Left lung (tissue), 10 donors: ENCODE results near the gene GIPC2. TPM values are rescaled to one million over a fixed set of nuclear protein-coding genes. Genes with fewer than 3 reads are reported as not detected.

Experiments used
- ATAC-seq: fragments of 200-7000 bp; cut with Tn5 transposase; one replicate; pipeline ENCODE4 v1.9.1; 2020; ENCODE audit warnings: moderate library complexity
- DNase-seq, 4 donors: peaks; one replicate each; pipeline ENCODE4 v3.0.0-alpha.2; 2013 to 2020
- H3K27ac ChIP-seq, 2 donors: fragments of 200-600 bp; sonication (generic) in 1 of 2; one replicate each; pipeline versions ENCODE4 v1.5.0 to v1.8.0; 2020 to 2021
- H3K27me3 ChIP-seq, 2 donors: fragments of 200-600 bp; sonication (generic) in 1 of 2; one replicate each; pipeline versions ENCODE4 v1.5.0 to v1.8.0; 2020 to 2021
- H3K36me3 ChIP-seq, 2 donors: fragments of 200-600 bp; sonication (generic) in 1 of 2; one replicate each; pipeline versions ENCODE4 v1.5.0 to v1.8.0; 2020 to 2021
- H3K4me1 ChIP-seq, 2 donors: fragments of 200-600 bp; one replicate each; pipeline ENCODE4 v1.8.0; 2021
- H3K4me3 ChIP-seq, 2 donors: fragments of 200-600 bp; sonication (generic) in 1 of 2; one replicate each; pipeline versions ENCODE4 v1.5.0 to v1.8.0; 2020 to 2021; ENCODE audit warnings: mild to moderate bottlenecking in 1 of 2
- H3K9me3 ChIP-seq, 2 donors: fragments of 200-600 bp; sonication (generic) in 1 of 2; one replicate each; pipeline versions ENCODE4 v1.5.0 to v1.8.0; 2020 to 2021
- CTCF ChIP-seq, 2 donors: fragments of 200-600 bp; sonication (generic) in 1 of 2; IDR thresholded peaks; one replicate each; pipeline versions ENCODE4 v1.5.0 to v1.8.0; 2021; ENCODE audit warnings: antibody characterized with exemption in 2 of 2
- intact Hi-C, 2 donors: fragments of 100-400 bp; cut with DNase I; formaldehyde crosslinking; loops; one replicate each; pipeline versions ENCODE4 v1.11.2 to v1.14.2; 2022
- polyA plus RNA-seq, 6 donors: library from polyadenylated mRNA; unstranded; fragments of 120-200 nt; gene quantifications; one replicate each; pipeline ENCODE4 v1.2.1, GENCODE V29; 2013; ENCODE audit not compliant: insufficient read length in 6 of 6
- total RNA-seq, 2 donors: library from RNA; stranded (reverse); fragmentation: NEBNext Ultra II Directional; extraction: Animal tissue kit (Norgen Biotek cat#: 25700); gene quantifications; one replicate each; pipeline ENCODE4 v1.2.1, GENCODE V29; 2021
- donor health status: DM: no; HTN: yes; CAD: no.
- donor health status: DM: no; HTN: no; CAD: no.

GIPC2 gene
- total and polyA plus RNA-seq, 8 donors = 0.46 to 2.2 (median 0.83) TPM

GRCh38 chr1:78035121-78035520, 10.6 kb upstream of the GIPC2 start:
- ATAC-seq (no peak), DNase-seq (no peak)
- no peak for TF ChIP-seq CTCF (IDR thresholded peaks at IDR 0.05)
- H3K27me3 ChIP-seq = no peaks in the 10 kb centered on the region
- H3K4me1 ChIP-seq = no peaks in the 10 kb centered on the region
- H3K36me3 ChIP-seq = no peaks in the 10 kb centered on the region
- H3K4me3 ChIP-seq = no peak overlapping the region
- H3K9me3 ChIP-seq = no peaks in the 10 kb centered on the region
- no peak overlapping the region for H3K27ac ChIP-seq
- intact Hi-C loops = no loop called here

- TF ChIP-seq CTCF (IDR thresholded peaks at IDR 0.05) = no peak
- ATAC-seq (no peak), DNase-seq (no peak)
- H3K9me3 ChIP-seq = no peaks in the 10 kb centered on the region
- no peak overlapping the region for H3K4me3 ChIP-seq
- H3K27ac ChIP-seq = no peak overlapping the region
- intact Hi-C loops = no loop called here
- H3K4me1 ChIP-seq = no peaks in the 10 kb centered on the region
- no peaks in the 10 kb centered on the region for H3K27me3 ChIP-seq
- H3K36me3 ChIP-seq = no peaks in the 10 kb centered on the region
These were observed 9.3 kb upstream of the GIPC2 start for GRCh38 chr1:78036450-78036849.

GRCh38 chr1:78038071-78038470, 7.7 kb upstream of the GIPC2 start:
- Histone ChIP-seq H3K27ac (peak overlapping the region; percentile 8 to 58), H3K27me3 (no peaks in the 10 kb centered on the region), H3K4me1 (no peaks in the 10 kb centered on the region), H3K4me3 (no peak overlapping the region), H3K9me3 (no peaks in the 10 kb centered on the region), H3K36me3 (no peaks in the 10 kb centered on the region)
- DNase-seq = peak in 1 of 4 donors; percentile 32
- ATAC-seq = peak; percentile 53
- TF ChIP-seq CTCF (IDR thresholded peaks at IDR 0.05) = no peak
- intact Hi-C loops = no loop called here

- Histone ChIP-seq H3K4me3 (no peak overlapping the region), H3K9me3 (no peaks in the 10 kb centered on the region), H3K4me1 (no peaks in the 10 kb centered on the region), H3K36me3 (no peaks in the 10 kb centered on the region), H3K27me3 (no peaks in the 10 kb centered on the region), H3K27ac (peak overlapping the region; percentile 8 to 58)
- DNase-seq (peak in 1 of 4 donors; percentile 26), ATAC-seq (peak; percentile 56)
- no peak for TF ChIP-seq CTCF (IDR thresholded peaks at IDR 0.05)
- intact Hi-C loops = no loop called here
These were observed 7.3 kb upstream of the GIPC2 start for GRCh38 chr1:78038491-78038939.

GRCh38 chr1:78040484-78041089, 5.2 kb upstream of the GIPC2 start:
- no peaks in the 10 kb centered on the region for H3K9me3 ChIP-seq
- no peak overlapping the region for H3K4me3 ChIP-seq
- no peaks in the 10 kb centered on the region for H3K36me3 ChIP-seq
- peaks cover 2 to 19% of the 10 kb centered on the region in 2 donors for H3K27me3 ChIP-seq
- TF ChIP-seq CTCF (IDR thresholded peaks at IDR 0.05) = no peak
- DNase-seq (no peak), ATAC-seq (no peak)
- no peak overlapping the region for H3K27ac ChIP-seq
- intact Hi-C loops = no loop called here
- H3K4me1 ChIP-seq = peaks cover 0 to 4% of the 10 kb centered on the region in 2 donors
